ENCODE data around the gene SPIRE2. TPM values are rescaled to one million over a fixed set of nuclear protein-coding genes. Genes with fewer than 3 reads are reported as not detected.
"Not testable (repeated sequence)": the region's sequence is repeated elsewhere in the genome, so short reads cannot be mapped to it uniquely, and the experiment has no call there.

SPIRE2 gene
- total RNA-seq (2014; rRNA removed; shearing (Covaris generic)) = 25.2 and 30.4 TPM in 2 replicates

DNA sequence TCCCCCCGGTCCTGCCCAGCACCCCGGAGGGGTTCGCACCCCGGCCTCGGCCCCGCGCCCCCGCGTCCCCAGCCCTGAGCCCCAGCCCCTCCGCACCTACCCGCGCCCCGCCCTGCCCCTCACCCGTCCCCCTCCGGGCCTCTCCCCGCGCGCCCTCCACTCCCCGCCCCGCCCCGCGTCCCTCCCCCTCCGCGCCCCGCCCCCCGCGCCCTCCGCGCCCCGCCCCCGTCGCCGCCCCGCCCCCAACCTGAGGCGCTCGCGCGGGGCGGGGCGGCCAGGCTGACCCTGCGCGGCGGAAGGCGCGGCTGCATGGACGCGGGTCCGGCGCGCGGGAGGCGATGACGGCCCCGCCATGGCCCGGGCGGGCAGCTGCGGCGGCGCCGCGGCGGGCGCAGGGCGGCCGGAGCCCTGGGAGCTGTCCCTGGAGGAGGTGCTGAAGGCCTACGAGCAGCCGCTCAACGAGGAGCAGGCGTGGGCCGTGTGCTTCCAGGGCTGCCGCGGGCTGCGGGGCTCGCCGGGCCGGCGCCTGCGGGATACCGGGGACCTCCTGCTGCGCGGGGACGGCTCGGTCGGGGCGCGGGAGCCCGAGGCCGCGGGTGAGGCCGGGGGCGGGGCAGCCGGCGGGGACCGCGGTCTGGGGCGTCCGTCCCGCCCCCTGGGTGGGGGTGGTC lies at the start of gene SPIRE2:
Gene SPIRE2, plus strand, starts transcription at position 277 of the 671 bp plus-strand sequence. Its CDS starts 76 bp downstream, at position 353.
- peak; percentile 67 for DNase-seq (ENCODE audit: low spot score)

DNA sequence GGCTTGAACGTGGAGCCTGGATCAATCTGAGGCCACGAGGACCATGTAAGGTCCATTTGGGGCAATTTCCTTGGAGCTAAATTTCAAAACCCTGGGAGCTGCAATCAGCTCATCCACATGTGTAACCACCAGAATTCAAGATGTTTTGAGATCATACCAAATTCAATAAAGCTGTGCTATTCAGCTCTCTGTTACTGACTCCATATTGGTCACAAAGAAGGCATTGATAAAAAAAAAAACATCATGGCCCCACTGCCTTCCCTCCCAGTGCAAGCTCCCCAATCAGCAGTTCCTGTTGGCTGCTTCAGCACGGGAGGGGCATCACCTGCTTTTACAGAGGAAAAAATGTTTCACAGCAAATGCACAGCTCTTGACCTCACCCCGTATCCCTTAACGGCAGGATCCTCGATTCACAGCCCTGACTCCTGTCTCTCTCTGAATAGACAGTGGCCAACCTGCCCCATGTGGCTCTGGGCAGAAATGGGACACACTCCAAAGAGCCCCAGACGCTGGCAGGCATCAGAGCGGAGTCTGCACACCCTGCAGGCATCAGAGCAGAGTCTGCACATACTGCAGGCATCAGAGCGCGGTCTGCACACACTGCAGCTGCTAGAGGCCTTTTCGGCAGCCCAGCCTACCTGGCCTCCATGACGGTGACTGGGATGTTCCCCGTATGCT lies 48.9 kb upstream of the SPIRE2 start:
- DNase-seq (ENCODE audit: low spot score) = no peak

DNA sequence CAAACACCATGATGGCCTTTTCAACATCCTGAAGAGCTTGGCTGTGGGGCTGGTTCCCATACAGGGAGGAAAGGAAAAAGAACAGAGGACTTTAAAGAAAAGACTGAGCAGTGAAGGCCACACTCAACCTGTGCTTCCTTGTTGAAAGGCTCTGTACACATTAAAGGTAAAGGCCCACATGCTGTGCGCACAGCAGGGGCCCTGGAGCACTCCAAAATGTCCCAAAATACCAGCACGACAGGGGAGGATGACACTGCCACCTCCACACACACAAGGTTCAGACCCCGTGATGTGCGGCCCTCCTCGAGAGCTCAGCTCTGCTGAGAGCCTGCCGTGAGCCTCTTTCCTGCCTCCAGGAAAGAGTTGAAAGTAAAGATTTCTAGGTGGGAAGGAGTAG lies 48.4 kb upstream of the SPIRE2 start:
- no peak for DNase-seq (ENCODE audit: low spot score)

DNA sequence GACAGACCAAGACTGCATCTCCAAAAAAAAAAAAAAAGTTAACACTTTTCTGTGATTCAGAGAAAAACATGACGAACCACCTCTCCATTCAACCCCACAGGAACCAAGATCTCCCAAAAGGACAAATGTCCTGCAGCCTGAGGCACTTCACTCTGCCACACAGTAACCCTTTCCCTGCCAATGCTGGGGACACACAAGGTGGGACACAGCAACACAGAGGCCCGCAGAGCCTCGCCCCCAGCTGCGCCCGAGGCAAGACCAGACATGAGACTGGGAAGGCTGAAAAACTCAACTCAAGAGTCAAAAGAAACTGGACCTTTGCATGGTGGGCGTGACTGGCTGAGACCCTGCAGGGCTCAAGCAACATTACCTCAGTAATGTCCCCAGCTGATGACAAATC lies 45.8 kb upstream of the SPIRE2 start:
- DNase-seq (ENCODE audit: low spot score) = no peak

GRCh38 chr16:89783952-89784351 lies 44.3 kb upstream of the SPIRE2 start:
- not testable (repeated sequence) for DNase-seq (ENCODE audit: low spot score)

GRCh38 chr16:89784406-89784805 lies 43.9 kb upstream of the SPIRE2 start:
- no peak for DNase-seq (ENCODE audit: low spot score)

GRCh38 chr16:89785523-89786155 lies 42.6 kb upstream of the SPIRE2 start:
- DNase-seq (ENCODE audit: low spot score) = no peak

- DNase-seq (ENCODE audit: low spot score) = no peak
These were observed 41.6 kb upstream of the SPIRE2 start for GRCh38 chr16:89786474-89787364.

GRCh38 chr16:89787365-89787805 lies 40.9 kb upstream of the SPIRE2 start:
- DNase-seq (ENCODE audit: low spot score) = no peak

DNA sequence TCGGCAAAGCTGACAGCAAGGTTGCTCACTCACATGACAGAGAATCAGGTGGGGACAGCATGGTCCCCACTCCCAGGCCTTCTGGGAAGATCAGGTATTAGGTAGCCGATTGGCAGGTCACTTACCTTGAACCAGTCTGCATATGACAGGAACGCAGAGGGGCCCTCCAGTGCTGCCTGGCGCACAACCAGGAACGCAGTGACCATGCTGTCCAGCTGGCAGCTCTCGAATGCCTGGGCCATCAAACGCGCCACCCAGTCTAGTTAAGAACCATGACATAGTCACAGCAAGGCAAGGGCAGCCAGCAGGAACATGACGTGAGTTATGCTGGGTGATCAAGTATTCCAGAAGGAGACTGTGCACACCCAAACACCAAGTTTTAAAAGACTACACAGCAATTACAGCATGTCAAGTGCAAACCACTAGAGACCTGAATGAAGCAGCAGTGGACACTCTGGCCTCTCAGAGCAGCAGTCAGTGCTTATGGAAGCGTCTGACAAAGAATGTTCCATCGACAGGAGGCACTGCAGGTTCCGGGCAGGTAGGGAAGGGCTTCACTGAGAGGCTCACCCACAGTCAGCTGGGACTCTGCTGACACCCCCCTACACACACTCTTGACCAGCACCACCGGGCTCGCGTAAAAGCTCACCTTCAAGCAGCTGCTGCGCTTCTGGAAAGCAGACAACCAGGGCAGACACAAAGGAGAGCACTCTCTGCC lies 36.8 kb upstream of the SPIRE2 start:
- DNase-seq (ENCODE audit: low spot score) = no peak

GRCh38 chr16:89793092-89793491 lies 35.2 kb upstream of the SPIRE2 start:
- DNase-seq (ENCODE audit: low spot score) = peak; percentile 42

GRCh38 chr16:89793955-89794354 lies 34.3 kb upstream of the SPIRE2 start:
- DNase-seq (ENCODE audit: low spot score) = no peak

- DNase-seq (ENCODE audit: low spot score) = no peak
These were observed 32.6 kb upstream of the SPIRE2 start for GRCh38 chr16:89795676-89796075.

GRCh38 chr16:89796104-89796503 lies 32.2 kb upstream of the SPIRE2 start:
- no peak for DNase-seq (ENCODE audit: low spot score)

DNA sequence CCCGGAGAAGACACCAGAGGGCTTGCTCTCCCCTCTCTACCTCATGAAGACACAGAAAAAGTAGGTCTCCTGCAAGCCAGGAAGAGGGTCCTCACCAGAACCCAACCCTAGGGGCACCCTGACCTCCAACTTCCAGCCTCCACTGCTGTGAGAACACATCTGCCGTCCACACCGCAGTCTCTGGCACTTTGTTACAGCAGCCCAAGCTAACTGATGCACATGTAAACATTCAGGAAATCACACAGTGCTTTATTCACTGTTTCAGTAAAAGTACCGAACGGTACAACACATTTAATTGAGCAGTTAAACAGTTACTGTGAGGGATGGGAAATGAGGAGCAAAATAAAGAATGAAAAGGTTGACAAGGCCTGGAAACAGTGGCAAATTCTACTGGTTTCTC lies 30.1 kb upstream of the SPIRE2 start:
- DNase-seq (ENCODE audit: low spot score) = no peak

- no peak for DNase-seq (ENCODE audit: low spot score)
These were observed 29.4 kb upstream of the SPIRE2 start for GRCh38 chr16:89798832-89799370.

DNA sequence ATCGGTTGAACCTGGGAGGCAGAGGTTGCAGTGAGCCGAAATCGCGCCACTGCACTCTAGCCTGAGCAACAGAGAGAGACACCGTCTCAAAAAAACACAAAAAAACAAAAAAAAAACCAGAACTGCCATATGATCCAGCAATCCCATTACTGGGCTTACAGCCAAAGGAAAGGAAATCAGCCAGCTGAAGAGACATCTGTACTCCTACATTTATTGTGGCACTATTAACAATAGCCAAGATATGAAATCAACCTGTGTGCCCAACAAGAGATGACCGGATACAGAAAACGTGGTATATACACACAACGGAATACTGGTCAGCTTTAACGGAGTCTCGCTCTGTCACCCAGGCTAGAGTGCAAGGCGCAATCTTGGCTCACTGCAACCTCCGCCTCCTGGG lies 26.5 kb upstream of the SPIRE2 start:
- no peak for DNase-seq (ENCODE audit: low spot score)

GRCh38 chr16:89805136-89805905 lies 23.0 kb upstream of the SPIRE2 start:
- no peak for DNase-seq (ENCODE audit: low spot score)

GRCh38 chr16:89806589-89807193 lies 21.6 kb upstream of the SPIRE2 start:
- not testable (repeated sequence) for DNase-seq (ENCODE audit: low spot score)

DNA sequence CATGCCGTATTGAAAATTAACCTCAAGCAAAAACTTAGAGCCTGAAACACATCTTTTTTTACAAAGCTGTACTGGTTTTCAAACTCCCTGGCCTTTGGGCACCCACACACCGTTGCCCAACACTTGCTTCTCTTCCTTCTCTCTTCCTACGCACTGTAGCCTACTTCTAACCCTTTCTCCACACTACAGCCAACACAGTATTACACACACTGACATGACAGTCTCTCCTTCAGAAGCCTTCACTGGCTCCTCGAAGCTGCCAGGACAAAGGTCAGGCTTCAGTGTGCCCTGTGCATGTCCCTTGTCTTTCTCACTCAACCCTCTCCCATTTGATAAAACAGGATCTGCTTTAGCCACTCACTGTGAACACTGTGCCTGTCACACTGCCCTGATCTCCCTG lies 19.8 kb upstream of the SPIRE2 start:
- DNase-seq (ENCODE audit: low spot score) = no peak
